SK-N-SH (cell line): ENCODE data around the gene LENEP. TPM values are rescaled to one million over a fixed set of nuclear protein-coding genes. Genes with fewer than 3 reads are reported as not detected.

Source experiments
- CTCF ChIA-PET: fragments of 300-600, 350-600 bp; formaldehyde crosslinking; extraction: SDS; loops from one replicate; lab custom pipeline; 2021; lab: Yijun Ruan, JAX
- POLR2A ChIA-PET: fragments of 350-600 bp; sonication (Branson Sonifier 250); formaldehyde crosslinking; extraction: SDS; loops from one replicate; lab custom pipeline; 2020; ENCODE audit warnings: antibody characterized with exemption, inconsistent platforms; lab: Yijun Ruan, JAX
- DNase-seq: peaks from one replicate; pipeline ENCODE4 v3.0.0; 2012
- H2AFZ ChIP-seq: fragments of 200-600 bp; sonication (generic); 2 replicates; pipeline ENCODE4 v1.8.1; 2016; ENCODE audit warnings: antibody characterized with exemption, mild to moderate bottlenecking, low read depth
- H3F3A ChIP-seq: fragments of 200-600 bp; sonication (generic); replicated peaks from 2 replicates; pipeline ENCODE3; 2016; ENCODE audit warnings: antibody characterized with exemption, mild to moderate bottlenecking; ENCODE audit not compliant: insufficient read depth
- H3K27ac ChIP-seq, 2 experiments: fragments of 200-500 bp in 1 of 2; fragments of 200-600 bp in 1 of 2; sonication (Bioruptor generic) in 1 of 2; sonication (generic), shearing (Covaris generic) in 1 of 2; 2 replicates each; pipeline versions ENCODE4 v1.5.1 to v1.6.1; 2014 to 2016; ENCODE audit warnings: low read depth in 2 of 2, inconsistent platforms in 1 of 2, low read length in 1 of 2, mild to moderate bottlenecking in 1 of 2, mixed read lengths in 1 of 2
- H3K27me3 ChIP-seq: fragments of 200-600 bp; sonication (generic), shearing (Covaris generic); 2 replicates; pipeline ENCODE4 v1.6.1; 2016; ENCODE audit warnings: mixed run types; ENCODE audit not compliant: insufficient read depth
- H3K36me3 ChIP-seq, 2 experiments: fragments of 200-500 bp in 1 of 2; fragments of 200-600 bp in 1 of 2; sonication (Bioruptor generic) in 1 of 2; sonication (generic) in 1 of 2; replicated peaks in 1 of 2; 2 replicates each; pipeline versions ENCODE3 to v1.5.1; 2014 to 2016; ENCODE audit warnings: low read length in 1 of 2, mild to moderate bottlenecking in 1 of 2; ENCODE audit not compliant: insufficient read depth in 2 of 2, control insufficient read depth in 1 of 2
- H3K4me1 ChIP-seq, 2 experiments: fragments of 200-500 bp in 1 of 2; fragments of 200-600 bp in 1 of 2; sonication (Bioruptor generic) in 1 of 2; sonication (generic), shearing (Covaris generic) in 1 of 2; 2 replicates each; pipeline versions ENCODE4 v1.5.1 to v1.6.1; 2014 to 2016; ENCODE audit warnings: low read depth in 1 of 2, low read length in 1 of 2, mixed run types in 1 of 2; ENCODE audit not compliant: insufficient read depth in 2 of 2, control insufficient read depth in 1 of 2
- H3K4me2 ChIP-seq: fragments of 200-600 bp; sonication (generic), shearing (Covaris generic); 2 replicates; pipeline ENCODE4 v1.6.1; 2017; ENCODE audit warnings: mixed run types
- H3K4me3 ChIP-seq, 2 experiments: fragments of 200-500 bp in 1 of 2; fragments of 200-600 bp in 1 of 2; sonication (Bioruptor generic) in 1 of 2; sonication (generic), shearing (Covaris generic) in 1 of 2; 2 replicates each; pipeline versions ENCODE4 v1.5.1 to v1.8.1; 2014 to 2016; ENCODE audit warnings: low read depth in 2 of 2, inconsistent platforms in 1 of 2, low read length in 1 of 2, mild to moderate bottlenecking in 1 of 2, mixed read lengths in 1 of 2, moderate library complexity in 1 of 2
- H3K79me2 ChIP-seq: fragments of 200-600 bp; sonication (generic); 2 replicates; pipeline ENCODE4 v1.8.1; 2017; ENCODE audit warnings: mild to moderate bottlenecking; ENCODE audit not compliant: insufficient read depth
- H3K9ac ChIP-seq: fragments of 200-600 bp; sonication (generic); 2 replicates; pipeline ENCODE4 v1.6.1; 2017; ENCODE audit warnings: mixed run types
- H3K9me2 ChIP-seq: fragments of 200-600 bp; sonication (generic); 2 replicates; pipeline ENCODE4 v1.6.1; 2017; ENCODE audit warnings: mixed run types
- H3K9me3 ChIP-seq: fragments of 200-600 bp; sonication (generic); 2 replicates; pipeline ENCODE4 v1.6.1; 2017; ENCODE audit warnings: mixed run types, mild to moderate bottlenecking, moderate library complexity
- H4K20me1 ChIP-seq: fragments of 200-600 bp; sonication (generic); 2 replicates; pipeline ENCODE4 v1.6.1; 2017; ENCODE audit warnings: mild to moderate bottlenecking, mixed run types; ENCODE audit not compliant: insufficient read depth
- RAD21 ChIP-seq: IDR thresholded peaks from 2 replicates; pipeline ENCODE4 v1.6.1; 2012; ENCODE audit warnings: mild to moderate bottlenecking, low read length
- TAF1 ChIP-seq: IDR thresholded peaks from 2 replicates; pipeline ENCODE4 v1.6.1; 2012; ENCODE audit warnings: low read depth, mild to moderate bottlenecking, low read length, moderate library complexity, borderline replicate concordance
- YY1 ChIP-seq: IDR thresholded peaks from 2 replicates; pipeline ENCODE4 v1.4.0; 2012; ENCODE audit warnings: low read depth, mild to moderate bottlenecking
- WGBS: methylation state at CpG from one replicate; pipeline ENCODE4 v1.1.6; 2017; ENCODE audit warnings: low lambda C conversion rate; 5-methylcytosine and 5-hydroxymethylcytosine counted together
- polyA plus RNA-seq, 3 experiments: library from polyadenylated mRNA; depleted of rRNA; stranded (reverse); fragments of >200 nt; gene quantifications; 2 replicates each; pipeline ENCODE4 v1.2.3, GENCODE V29; 2012
- TF ChIP-seq, protein P1 (sequence below): IDR thresholded peaks from 2 replicates; pipeline ENCODE4 v1.4.0; 2012; ENCODE audit warnings: low read depth, borderline replicate concordance

Gene LENEP
- polyA plus RNA-seq, 1 of the 3 experiments (the other 2 are of a cell fraction): not detected

- no peaks in the 10 kb centered on the region for H3K9me3 ChIP-seq
- no peaks in the 10 kb centered on the region for H3K27me3 ChIP-seq
- H2AFZ ChIP-seq: no peak overlapping the region
- CTCF ChIA-PET: interaction anchor here (0.6 to 4.9 kb wide), 46 partner anchors 8 to 465 kb away, joined by 3 to 21 read pairs (median 4); partner anchors contain the start of genes ADAM15, KRTCAP2, PMVK and PYGO2
- H3K79me2 ChIP-seq: no peaks in the 10 kb centered on the region
- 56% methylated on average over 7 of the region's 9 CpGs for WGBS
- H3K4me1 ChIP-seq: peaks cover 4 to 25% of the 10 kb centered on the region in 2 experiments; a peak in 2 of 4 replicates
- no peak overlapping the region for H3K4me3 ChIP-seq
- no peak overlapping the region for H3K27ac ChIP-seq
- H4K20me1 ChIP-seq: no peaks in the 10 kb centered on the region
- POLR2A ChIA-PET: interaction anchor here (0.5 to 2.8 kb wide), 2 partner anchors 11 to 15 kb away, joined by 5 to 10 read pairs; partner anchors contain the start of gene PBXIP1
- TF ChIP-seq TAF1 (no peak), RAD21 (no peak)
- TF ChIP-seq, protein P1, sequence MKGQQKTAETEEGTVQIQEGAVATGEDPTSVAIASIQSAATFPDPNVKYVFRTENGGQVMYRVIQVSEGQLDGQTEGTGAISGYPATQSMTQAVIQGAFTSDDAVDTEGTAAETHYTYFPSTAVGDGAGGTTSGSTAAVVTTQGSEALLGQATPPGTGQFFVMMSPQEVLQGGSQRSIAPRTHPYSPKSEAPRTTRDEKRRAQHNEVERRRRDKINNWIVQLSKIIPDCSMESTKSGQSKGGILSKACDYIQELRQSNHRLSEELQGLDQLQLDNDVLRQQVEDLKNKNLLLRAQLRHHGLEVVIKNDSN: no peak
- H3K9ac ChIP-seq: no peak overlapping the region
- H3K9me2 ChIP-seq: no peaks in the 10 kb centered on the region
- peaks cover 7% of the 10 kb centered on the region for H3F3A ChIP-seq
- DNase-seq: no peak
- H3K36me3 ChIP-seq: peaks cover 0 to 21% of the 10 kb centered on the region in 2 experiments
- no peak overlapping the region for H3K4me2 ChIP-seq
Measured at GRCh38 chr1:154944401-154945159, 48.8 kb upstream of the LENEP start.

- H3K27me3 ChIP-seq: no peaks in the 10 kb centered on the region
- no peak overlapping the region for H3K4me2 ChIP-seq
- peaks cover 4 to 19% of the 10 kb centered on the region in 2 experiments; a peak in 2 of 4 replicates for H3K4me1 ChIP-seq
- no peak overlapping the region for H3K9ac ChIP-seq
- peaks cover 7% of the 10 kb centered on the region for H3F3A ChIP-seq
- POLR2A ChIA-PET: interaction anchor here (2.8 kb wide), 1 partner anchor 10 kb away, joined by 10 read pairs; the partner anchor contains the start of gene PBXIP1
- no peaks in the 10 kb centered on the region for H3K79me2 ChIP-seq
- no peaks in the 10 kb centered on the region for H3K9me2 ChIP-seq
- DNase-seq: no peak
- no peak for TF ChIP-seq YY1
- peaks cover 0 to 21% of the 10 kb centered on the region in 2 experiments for H3K36me3 ChIP-seq
- CTCF ChIA-PET: interaction anchor here (0.8 to 4.9 kb wide), 19 partner anchors 9 to 464 kb away, joined by 3 to 21 read pairs (median 5); partner anchors contain the start of genes KRTCAP2, PMVK and PYGO2
- H3K4me3 ChIP-seq: no peak overlapping the region
- 70% methylated on average over 12 of the region's 15 CpGs for WGBS
- no peaks in the 10 kb centered on the region for H3K9me3 ChIP-seq
- no peak overlapping the region for H3K27ac ChIP-seq
- no peaks in the 10 kb centered on the region for H4K20me1 ChIP-seq
- no peak overlapping the region for H2AFZ ChIP-seq
Measured at GRCh38 chr1:154945160-154945961, 48.0 kb upstream of the LENEP start.
